Retinal pigment epithelial cell (primary cell): ENCODE data around the gene MGAT5.

ENCODE experiments used
- DNase-seq: peaks from one replicate; pipeline ENCODE4 v3.0.0-alpha.2; 2010; ENCODE audit warnings: low read depth
- H3K4me3 ChIP-seq: 2 replicates; pipeline ENCODE4 v1.5.1; 2011; ENCODE audit warnings: mild to moderate bottlenecking, low read length, control low read depth, moderate library complexity
- CTCF ChIP-seq: conservative IDR thresholded peaks from 2 replicates; pipeline ENCODE4 v1.5.1; 2011; ENCODE audit warnings: low read depth, low read length, control low read depth, inconsistent platforms

Gene MGAT5

GRCh38 chr2:134216152-134216829, 37.6 kb upstream of the MGAT5 start:
- DNase-seq = no peak
- H3K4me3 ChIP-seq = no peak overlapping the region
- no peak for TF ChIP-seq CTCF

GRCh38 chr2:134217351-134217750, 36.5 kb upstream of the MGAT5 start:
- DNase-seq = no peak
- H3K4me3 ChIP-seq = no peak overlapping the region
- TF ChIP-seq CTCF = no peak

- TF ChIP-seq CTCF = no peak
- no peak overlapping the region for H3K4me3 ChIP-seq
- DNase-seq = no peak
These were observed 35.9 kb upstream of the MGAT5 start for GRCh38 chr2:134217924-134218323.

GRCh38 chr2:134218414-134218813, 35.5 kb upstream of the MGAT5 start:
- DNase-seq = no peak
- no peak for TF ChIP-seq CTCF
- H3K4me3 ChIP-seq = no peak overlapping the region

GRCh38 chr2:134218930-134219658, 34.8 kb upstream of the MGAT5 start:
- TF ChIP-seq CTCF = no peak
- DNase-seq = no peak
- H3K4me3 ChIP-seq = no peak overlapping the region

GRCh38 chr2:134220344-134220974, 33.4 kb upstream of the MGAT5 start:
- no peak for DNase-seq
- TF ChIP-seq CTCF = no peak
- no peak overlapping the region for H3K4me3 ChIP-seq
